IMR-90 (cell line): ENCODE data around the gene OGFOD2.

Experiments used
- NFE2L2 ChIP-seq: fragments of 150-350 bp; IDR thresholded peaks from 2 replicates; pipeline ENCODE4 v1.6.1; 2016; ENCODE audit warnings: low read depth, mild to moderate bottlenecking, low read length
- POLR2A ChIP-seq: IDR thresholded peaks from 2 replicates; pipeline ENCODE4 v1.6.1; 2012; ENCODE audit warnings: mild to moderate bottlenecking, low read depth, low read length
- RAD21 ChIP-seq: IDR thresholded peaks from 2 replicates; pipeline ENCODE4 v1.6.1; 2012; ENCODE audit warnings: low read length, improper control_type of control experiment
- USF2 ChIP-seq: fragments of 150-350 bp; IDR thresholded peaks from 2 replicates; pipeline ENCODE4 v1.6.1; 2017; ENCODE audit warnings: mild to moderate bottlenecking, antibody characterized with exemption, low read length, low read depth
- TF ChIP-seq, protein P1 (sequence below): conservative IDR thresholded peaks from 2 replicates; pipeline ENCODE4 v1.5.1; 2012; ENCODE audit warnings: mild to moderate bottlenecking, low read depth, low read length, improper control_type of control experiment

GRCh38 chr12:122959566-122960192, 15.4 kb upstream of the OGFOD2 start:
- TF ChIP-seq, protein P1, sequence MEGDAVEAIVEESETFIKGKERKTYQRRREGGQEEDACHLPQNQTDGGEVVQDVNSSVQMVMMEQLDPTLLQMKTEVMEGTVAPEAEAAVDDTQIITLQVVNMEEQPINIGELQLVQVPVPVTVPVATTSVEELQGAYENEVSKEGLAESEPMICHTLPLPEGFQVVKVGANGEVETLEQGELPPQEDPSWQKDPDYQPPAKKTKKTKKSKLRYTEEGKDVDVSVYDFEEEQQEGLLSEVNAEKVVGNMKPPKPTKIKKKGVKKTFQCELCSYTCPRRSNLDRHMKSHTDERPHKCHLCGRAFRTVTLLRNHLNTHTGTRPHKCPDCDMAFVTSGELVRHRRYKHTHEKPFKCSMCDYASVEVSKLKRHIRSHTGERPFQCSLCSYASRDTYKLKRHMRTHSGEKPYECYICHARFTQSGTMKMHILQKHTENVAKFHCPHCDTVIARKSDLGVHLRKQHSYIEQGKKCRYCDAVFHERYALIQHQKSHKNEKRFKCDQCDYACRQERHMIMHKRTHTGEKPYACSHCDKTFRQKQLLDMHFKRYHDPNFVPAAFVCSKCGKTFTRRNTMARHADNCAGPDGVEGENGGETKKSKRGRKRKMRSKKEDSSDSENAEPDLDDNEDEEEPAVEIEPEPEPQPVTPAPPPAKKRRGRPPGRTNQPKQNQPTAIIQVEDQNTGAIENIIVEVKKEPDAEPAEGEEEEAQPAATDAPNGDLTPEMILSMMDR, result no peak
- TF ChIP-seq POLR2A (no peak), RAD21 (no peak), USF2 (no peak), NFE2L2 (no peak)
